BE2C (cell line): ENCODE data around the gene NELL2.
A peak's percentile ranks its signal among the peaks of the same experiment; 100 is the strongest.

Experiments used
- DNase-seq: peaks from one replicate; pipeline ENCODE4 v3.0.0-alpha.2; 2020
- H3K27me3 ChIP-seq: fragments of 250-450 bp; sonication (Bioruptor Pico); 2 replicates; pipeline ENCODE4 v1.5.1; 2020; ENCODE audit warnings: mild to moderate bottlenecking
- H3K36me3 ChIP-seq: fragments of 250-450 bp; sonication (Bioruptor Pico); 2 replicates; pipeline ENCODE4 v1.5.1; 2020; ENCODE audit warnings: mild to moderate bottlenecking
- H3K4me1 ChIP-seq: fragments of 250-450 bp; sonication (Bioruptor Pico); 2 replicates; pipeline ENCODE4 v1.5.1; 2020
- H3K4me3 ChIP-seq: 2 replicates; pipeline ENCODE4 v1.5.1; 2011; ENCODE audit warnings: low read depth, low read length
- H3K9me3 ChIP-seq: fragments of 250-450 bp; sonication (Bioruptor Pico); 2 replicates; pipeline ENCODE4 v1.5.1; 2020
- CTCF ChIP-seq: IDR thresholded peaks from 2 replicates; pipeline ENCODE4 v1.5.1; 2012; ENCODE audit warnings: mild to moderate bottlenecking, low read depth, low read length

NELL2 gene

GRCh38 chr12:44521702-44522101, 354.4 kb downstream of the NELL2 start:
- Histone ChIP-seq H3K4me3 (no peak overlapping the region), H3K27me3 (no peaks in the 10 kb centered on the region), H3K36me3 (no peaks in the 10 kb centered on the region), H3K9me3 (no peaks in the 10 kb centered on the region), H3K4me1 (no peaks in the 10 kb centered on the region)
- DNase-seq, result no peak
- no peak for TF ChIP-seq CTCF

- no peaks in the 10 kb centered on the region for H3K9me3 ChIP-seq
- no peak for TF ChIP-seq CTCF
These were observed 356.2 kb downstream of the NELL2 start for GRCh38 chr12:44519931-44520330.

GRCh38 chr12:44511289-44511688, 364.8 kb downstream of the NELL2 start:
- H3K36me3 ChIP-seq, result no peaks in the 10 kb centered on the region
- no peak for DNase-seq
- no peaks in the 10 kb centered on the region for H3K4me1 ChIP-seq
- no peak for TF ChIP-seq CTCF
- no peak overlapping the region for H3K4me3 ChIP-seq
- H3K9me3 ChIP-seq, result no peaks in the 10 kb centered on the region
- no peaks in the 10 kb centered on the region for H3K27me3 ChIP-seq

More at GRCh38 chr12:44519931-44520330, 356.2 kb downstream of the NELL2 start:
- Histone ChIP-seq H3K4me1 (no peaks in the 10 kb centered on the region), H3K36me3 (no peaks in the 10 kb centered on the region), H3K4me3 (no peak overlapping the region), H3K27me3 (no peaks in the 10 kb centered on the region)
- DNase-seq, result no peak

- 0 out of 2 replicates have a peak, but pooled peaks have one; percentile 4 for TF ChIP-seq CTCF
- H3K9me3 ChIP-seq, result no peaks in the 10 kb centered on the region
- no peak for DNase-seq
- H3K4me3 ChIP-seq, result no peak overlapping the region
- H3K36me3 ChIP-seq, result no peaks in the 10 kb centered on the region
- H3K27me3 ChIP-seq, result no peaks in the 10 kb centered on the region
- H3K4me1 ChIP-seq, result no peaks in the 10 kb centered on the region
These were observed 365.6 kb downstream of the NELL2 start for GRCh38 chr12:44510510-44510909.

- Histone ChIP-seq H3K27me3 (no peaks in the 10 kb centered on the region), H3K36me3 (no peaks in the 10 kb centered on the region), H3K4me3 (no peak overlapping the region), H3K4me1 (no peaks in the 10 kb centered on the region), H3K9me3 (no peaks in the 10 kb centered on the region)
- TF ChIP-seq CTCF, result no peak
- no peak for DNase-seq
These were observed 366.0 kb downstream of the NELL2 start for GRCh38 chr12:44510076-44510475.

GRCh38 chr12:44509471-44509870, 366.6 kb downstream of the NELL2 start:
- no peaks in the 10 kb centered on the region for H3K9me3 ChIP-seq
- no peaks in the 10 kb centered on the region for H3K4me1 ChIP-seq
- H3K4me3 ChIP-seq, result no peak overlapping the region
- no peak for DNase-seq
- TF ChIP-seq CTCF, result no peak
- no peaks in the 10 kb centered on the region for H3K36me3 ChIP-seq
- H3K27me3 ChIP-seq, result no peaks in the 10 kb centered on the region
